A549 (cell line): ENCODE measurements around the gene CABCOCO1.

Experiments used
- HDAC2 ChIP-seq: fragments of 200-600 bp; sonication (generic); IDR thresholded peaks from 2 replicates; pipeline ENCODE4 v1.6.1; 2016
- POLR2A ChIP-seq: IDR thresholded peaks from 2 replicates; pipeline ENCODE4 v1.6.1; 2012; ENCODE audit warnings: mild to moderate bottlenecking, low read length
- RFX5 ChIP-seq: fragments of 450-650 bp; IDR thresholded peaks from 2 replicates; pipeline ENCODE4 v1.7.1; 2014; ENCODE audit warnings: antibody characterized with exemption, mild to moderate bottlenecking, moderate library complexity
- TF ChIP-seq, protein P1 (sequence below): fragments of >200 bp; sonication (Bioruptor Twin); formaldehyde crosslinking; IDR thresholded peaks from 3 replicates; pipeline ENCODE4 v1.5.1; 2016
- TF ChIP-seq, protein P2 (sequence below): fragments of 200-600 bp; sonication (generic); IDR thresholded peaks from 2 replicates; pipeline ENCODE4 v1.6.1; 2016; ENCODE audit warnings: antibody characterized with exemption, mild to moderate bottlenecking, moderate library complexity

DNA sequence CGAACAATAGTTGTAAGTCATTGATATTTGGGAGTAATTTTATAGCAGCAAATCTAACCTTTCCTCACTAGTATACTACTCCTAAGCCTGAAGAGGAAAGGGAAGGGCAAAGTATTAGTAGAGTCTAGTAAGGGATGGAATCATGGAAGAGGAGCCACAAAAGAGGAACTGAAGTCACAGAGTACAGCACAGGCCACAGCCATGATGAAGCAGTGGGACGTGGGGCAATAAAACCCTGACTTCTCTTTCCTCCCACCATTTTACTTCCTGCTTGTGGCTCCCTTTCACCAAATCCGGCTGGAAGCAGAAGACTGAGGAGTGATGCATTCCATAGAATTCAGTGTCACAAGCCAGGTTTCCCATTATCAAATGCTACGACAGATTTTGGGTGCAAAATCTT, 58.7 kb downstream of the CABCOCO1 start:
- TF ChIP-seq, protein P1, sequence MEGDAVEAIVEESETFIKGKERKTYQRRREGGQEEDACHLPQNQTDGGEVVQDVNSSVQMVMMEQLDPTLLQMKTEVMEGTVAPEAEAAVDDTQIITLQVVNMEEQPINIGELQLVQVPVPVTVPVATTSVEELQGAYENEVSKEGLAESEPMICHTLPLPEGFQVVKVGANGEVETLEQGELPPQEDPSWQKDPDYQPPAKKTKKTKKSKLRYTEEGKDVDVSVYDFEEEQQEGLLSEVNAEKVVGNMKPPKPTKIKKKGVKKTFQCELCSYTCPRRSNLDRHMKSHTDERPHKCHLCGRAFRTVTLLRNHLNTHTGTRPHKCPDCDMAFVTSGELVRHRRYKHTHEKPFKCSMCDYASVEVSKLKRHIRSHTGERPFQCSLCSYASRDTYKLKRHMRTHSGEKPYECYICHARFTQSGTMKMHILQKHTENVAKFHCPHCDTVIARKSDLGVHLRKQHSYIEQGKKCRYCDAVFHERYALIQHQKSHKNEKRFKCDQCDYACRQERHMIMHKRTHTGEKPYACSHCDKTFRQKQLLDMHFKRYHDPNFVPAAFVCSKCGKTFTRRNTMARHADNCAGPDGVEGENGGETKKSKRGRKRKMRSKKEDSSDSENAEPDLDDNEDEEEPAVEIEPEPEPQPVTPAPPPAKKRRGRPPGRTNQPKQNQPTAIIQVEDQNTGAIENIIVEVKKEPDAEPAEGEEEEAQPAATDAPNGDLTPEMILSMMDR = no peak
- TF ChIP-seq HDAC2 = no peak
- no peak for TF ChIP-seq RFX5
- no peak for TF ChIP-seq POLR2A
- TF ChIP-seq, protein P2, sequence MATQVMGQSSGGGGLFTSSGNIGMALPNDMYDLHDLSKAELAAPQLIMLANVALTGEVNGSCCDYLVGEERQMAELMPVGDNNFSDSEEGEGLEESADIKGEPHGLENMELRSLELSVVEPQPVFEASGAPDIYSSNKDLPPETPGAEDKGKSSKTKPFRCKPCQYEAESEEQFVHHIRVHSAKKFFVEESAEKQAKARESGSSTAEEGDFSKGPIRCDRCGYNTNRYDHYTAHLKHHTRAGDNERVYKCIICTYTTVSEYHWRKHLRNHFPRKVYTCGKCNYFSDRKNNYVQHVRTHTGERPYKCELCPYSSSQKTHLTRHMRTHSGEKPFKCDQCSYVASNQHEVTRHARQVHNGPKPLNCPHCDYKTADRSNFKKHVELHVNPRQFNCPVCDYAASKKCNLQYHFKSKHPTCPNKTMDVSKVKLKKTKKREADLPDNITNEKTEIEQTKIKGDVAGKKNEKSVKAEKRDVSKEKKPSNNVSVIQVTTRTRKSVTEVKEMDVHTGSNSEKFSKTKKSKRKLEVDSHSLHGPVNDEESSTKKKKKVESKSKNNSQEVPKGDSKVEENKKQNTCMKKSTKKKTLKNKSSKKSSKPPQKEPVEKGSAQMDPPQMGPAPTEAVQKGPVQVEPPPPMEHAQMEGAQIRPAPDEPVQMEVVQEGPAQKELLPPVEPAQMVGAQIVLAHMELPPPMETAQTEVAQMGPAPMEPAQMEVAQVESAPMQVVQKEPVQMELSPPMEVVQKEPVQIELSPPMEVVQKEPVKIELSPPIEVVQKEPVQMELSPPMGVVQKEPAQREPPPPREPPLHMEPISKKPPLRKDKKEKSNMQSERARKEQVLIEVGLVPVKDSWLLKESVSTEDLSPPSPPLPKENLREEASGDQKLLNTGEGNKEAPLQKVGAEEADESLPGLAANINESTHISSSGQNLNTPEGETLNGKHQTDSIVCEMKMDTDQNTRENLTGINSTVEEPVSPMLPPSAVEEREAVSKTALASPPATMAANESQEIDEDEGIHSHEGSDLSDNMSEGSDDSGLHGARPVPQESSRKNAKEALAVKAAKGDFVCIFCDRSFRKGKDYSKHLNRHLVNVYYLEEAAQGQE = no peak
